Mucosa of descending colon (tissue), 3 donors: ENCODE measurements around the gene MIAT. TPM values are rescaled to one million over a fixed set of nuclear protein-coding genes. Genes with fewer than 3 reads are reported as not detected.
A peak's percentile ranks its signal among the peaks of the same experiment; 100 is the strongest.

ENCODE experiments used
- ATAC-seq: fragments of 200-7000 bp; cut with Tn5 transposase; one replicate; pipeline ENCODE4 v1.9.1; 2020; ENCODE audit warnings: mild to moderate bottlenecking, moderate library complexity
- DNase-seq, 3 donors: peaks; one replicate each; pipeline ENCODE4 v3.0.0-alpha.2; 2020
- H3K36me3 ChIP-seq: fragments of 200-600 bp; one replicate; pipeline ENCODE4 v1.8.0; 2021; ENCODE audit warnings: low read depth, mild to moderate bottlenecking
- H3K4me1 ChIP-seq: fragments of 200-600 bp; one replicate; pipeline ENCODE4 v1.8.0; 2021; ENCODE audit warnings: low read depth, mild to moderate bottlenecking
- H3K4me3 ChIP-seq: fragments of 200-600 bp; one replicate; pipeline ENCODE4 v1.8.0; 2021; ENCODE audit warnings: mild to moderate bottlenecking
- H3K9me3 ChIP-seq: fragments of 200-600 bp; one replicate; pipeline ENCODE4 v1.8.0; 2021; ENCODE audit warnings: mild to moderate bottlenecking
- intact Hi-C, 2 donors: fragments of 100-400 bp; cut with DNase I in 1 of 2; cut with micrococcal nuclease in 1 of 2; formaldehyde crosslinking; loops; one replicate each; pipeline versions ENCODE4 v1.11.0 to v1.11.1; 2022; cut with DNase I, micrococcal nuclease
- long read RNA-seq, 2 donors: library from polyadenylated mRNA; unstranded; transcript quantifications; one replicate each; pipeline ENCODE4 v2.0.0, GENCODE V29; 2019 to 2021
- total RNA-seq, 3 donors: library from RNA; stranded (reverse); fragmentation: NEBNext Ultra II Directional in 2 of 3; extraction: Animal tissue kit (Norgen Biotek cat#: 25700) in 2 of 3; gene quantifications; one replicate each; pipeline versions ENCODE4 v1.2.1 to v1.2.4, GENCODE V29; 2021 to 2023
- TF ChIP-seq, protein P1 (sequence below): fragments of 200-600 bp; IDR thresholded peaks from one replicate; pipeline ENCODE4 v1.8.0; 2022; ENCODE audit warnings: antibody characterized with exemption, mild to moderate bottlenecking
- donor health status: DM: no; HTN: no; CAD: no; lungs with moderate emphysema.
- donor health status: DM: no; HTN: no; CAD: no.
- donor health status: DM: no; HTN: yes; CAD: no.

MIAT gene
- total RNA-seq = 1 to 10 TPM; 3.3 to 7.1 (median 3.5) TPM
- long read RNA-seq, donor 1, full-length matches to known transcripts = 1 of 2 reads
- long read RNA-seq, donor 1, partial matches to known transcripts = 0 of 2 reads
- long read RNA-seq, donor 1, other reads (novel, unspliced or antisense) = 1 of 2 reads
- long read RNA-seq, donor 2, full-length matches to known transcripts = 2 of 2 reads
- long read RNA-seq, donor 2, partial matches to known transcripts = 0 of 2 reads
- long read RNA-seq, donor 2, other reads (novel, unspliced or antisense) = 0 of 2 reads

DNA sequence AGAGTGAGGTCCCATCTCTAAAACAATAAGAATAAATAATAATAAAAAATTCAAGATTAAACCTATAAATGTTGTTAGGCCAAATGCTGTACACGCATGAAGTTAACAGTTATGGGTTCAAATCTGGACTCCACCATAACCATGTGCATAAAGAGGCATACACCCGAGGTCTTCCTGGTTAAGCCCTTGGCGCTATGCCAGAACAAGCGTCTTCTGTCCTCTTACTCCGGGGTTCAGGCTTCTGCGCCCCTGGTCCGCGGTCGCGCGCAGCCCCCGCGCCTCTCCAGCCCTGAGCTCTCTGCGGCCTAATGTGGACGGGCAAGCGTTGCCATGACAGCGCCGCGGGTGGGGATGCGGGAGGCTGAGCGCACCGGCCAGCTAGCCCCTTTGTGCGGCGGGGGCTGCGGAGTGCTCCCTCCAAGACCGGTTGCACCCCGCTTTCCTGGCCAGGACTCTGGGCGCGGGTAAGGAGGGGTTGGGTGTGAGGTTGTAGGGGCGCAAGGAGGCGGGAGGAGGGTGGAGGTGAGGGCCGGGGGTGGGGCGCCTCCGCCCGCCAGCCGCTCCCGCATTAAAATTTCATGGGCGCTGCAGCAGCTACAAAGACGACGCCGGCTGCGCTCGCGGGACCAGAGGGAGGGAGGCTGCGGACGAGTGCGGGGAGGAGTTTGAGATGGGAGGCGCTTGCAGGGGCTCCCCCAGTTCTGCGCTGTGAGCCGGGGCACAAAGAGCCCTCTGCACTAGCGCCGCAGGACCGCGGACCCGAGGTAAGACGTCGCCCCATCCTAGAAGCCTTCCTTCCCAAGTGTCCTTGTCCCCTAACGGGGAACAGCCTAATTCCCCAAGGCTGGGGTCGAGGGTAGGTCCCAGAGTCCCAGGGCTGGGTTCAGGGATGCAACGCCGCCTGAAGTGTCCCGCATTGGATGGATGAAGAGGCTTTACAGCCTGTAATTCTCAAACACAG, at the start of gene MIAT:
MIAT (plus strand) TSS at position 698 of the 961 bp plus-strand sequence.
- H3K4me3 ChIP-seq = no peak within 1 kb of the TSS
- intact Hi-C loops = no loop called here
- no peaks in the 10 kb centered on the region for H3K36me3 ChIP-seq
- ATAC-seq = peak; percentile 76
- TF ChIP-seq, protein P1, sequence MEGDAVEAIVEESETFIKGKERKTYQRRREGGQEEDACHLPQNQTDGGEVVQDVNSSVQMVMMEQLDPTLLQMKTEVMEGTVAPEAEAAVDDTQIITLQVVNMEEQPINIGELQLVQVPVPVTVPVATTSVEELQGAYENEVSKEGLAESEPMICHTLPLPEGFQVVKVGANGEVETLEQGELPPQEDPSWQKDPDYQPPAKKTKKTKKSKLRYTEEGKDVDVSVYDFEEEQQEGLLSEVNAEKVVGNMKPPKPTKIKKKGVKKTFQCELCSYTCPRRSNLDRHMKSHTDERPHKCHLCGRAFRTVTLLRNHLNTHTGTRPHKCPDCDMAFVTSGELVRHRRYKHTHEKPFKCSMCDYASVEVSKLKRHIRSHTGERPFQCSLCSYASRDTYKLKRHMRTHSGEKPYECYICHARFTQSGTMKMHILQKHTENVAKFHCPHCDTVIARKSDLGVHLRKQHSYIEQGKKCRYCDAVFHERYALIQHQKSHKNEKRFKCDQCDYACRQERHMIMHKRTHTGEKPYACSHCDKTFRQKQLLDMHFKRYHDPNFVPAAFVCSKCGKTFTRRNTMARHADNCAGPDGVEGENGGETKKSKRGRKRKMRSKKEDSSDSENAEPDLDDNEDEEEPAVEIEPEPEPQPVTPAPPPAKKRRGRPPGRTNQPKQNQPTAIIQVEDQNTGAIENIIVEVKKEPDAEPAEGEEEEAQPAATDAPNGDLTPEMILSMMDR = no peak
- H3K9me3 ChIP-seq = no peaks in the 10 kb centered on the region
- DNase-seq = peak; percentile 35 to 81 (median 56)
- H3K4me1 ChIP-seq = peaks cover 9% of the 10 kb centered on the region

DNA sequence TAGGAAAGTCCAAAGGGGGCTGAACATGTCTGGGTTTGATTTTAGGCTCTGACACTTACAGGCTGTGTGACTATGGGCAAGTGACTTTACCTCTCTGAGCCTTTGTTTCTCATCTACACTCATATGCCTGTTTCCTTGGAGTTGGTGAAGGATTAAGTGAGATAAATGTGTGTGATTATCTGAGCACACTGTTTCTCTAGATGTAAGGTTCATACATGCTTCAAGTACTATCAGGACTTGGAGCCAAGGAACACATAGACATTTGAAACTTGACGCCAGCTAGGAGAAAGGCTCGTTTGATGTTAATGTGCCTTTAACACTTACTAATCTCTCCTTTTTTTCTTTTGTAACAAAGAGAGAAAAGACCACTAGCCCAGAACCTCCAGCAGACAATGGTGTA, 49.3 kb upstream of the MIAT start:
- H3K4me3 ChIP-seq = no peak overlapping the region
- intact Hi-C loops = no loop called here
- TF ChIP-seq, protein P1 = no peak
- H3K9me3 ChIP-seq = no peaks in the 10 kb centered on the region
- DNase-seq = no peak
- H3K36me3 ChIP-seq = no peaks in the 10 kb centered on the region
- no peak for ATAC-seq
- no peaks in the 10 kb centered on the region for H3K4me1 ChIP-seq

DNA sequence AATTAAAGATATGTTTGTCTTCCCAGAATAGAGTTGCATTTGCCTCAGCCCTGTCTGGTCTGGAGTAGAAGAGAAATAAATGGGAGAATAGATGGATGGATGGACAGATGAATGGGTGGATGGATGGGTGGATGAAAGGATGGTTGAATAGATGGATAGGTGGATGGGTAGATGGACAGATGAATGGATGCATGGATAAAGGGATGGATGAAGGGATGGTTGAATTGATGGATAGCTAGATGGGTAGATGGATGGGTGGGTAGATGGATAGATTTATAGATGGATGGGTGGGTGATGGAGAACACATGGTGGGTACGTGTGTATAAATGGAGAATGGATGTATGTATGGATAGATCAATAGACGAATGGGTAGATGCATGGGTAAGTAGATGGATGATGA, 48.1 kb upstream of the MIAT start:
- ATAC-seq = no peak
- no peaks in the 10 kb centered on the region for H3K9me3 ChIP-seq
- no peak overlapping the region for H3K4me3 ChIP-seq
- H3K36me3 ChIP-seq = no peaks in the 10 kb centered on the region
- TF ChIP-seq, protein P1 = no peak
- DNase-seq = no peak
- intact Hi-C loops = no loop called here
- H3K4me1 ChIP-seq = no peaks in the 10 kb centered on the region

DNA sequence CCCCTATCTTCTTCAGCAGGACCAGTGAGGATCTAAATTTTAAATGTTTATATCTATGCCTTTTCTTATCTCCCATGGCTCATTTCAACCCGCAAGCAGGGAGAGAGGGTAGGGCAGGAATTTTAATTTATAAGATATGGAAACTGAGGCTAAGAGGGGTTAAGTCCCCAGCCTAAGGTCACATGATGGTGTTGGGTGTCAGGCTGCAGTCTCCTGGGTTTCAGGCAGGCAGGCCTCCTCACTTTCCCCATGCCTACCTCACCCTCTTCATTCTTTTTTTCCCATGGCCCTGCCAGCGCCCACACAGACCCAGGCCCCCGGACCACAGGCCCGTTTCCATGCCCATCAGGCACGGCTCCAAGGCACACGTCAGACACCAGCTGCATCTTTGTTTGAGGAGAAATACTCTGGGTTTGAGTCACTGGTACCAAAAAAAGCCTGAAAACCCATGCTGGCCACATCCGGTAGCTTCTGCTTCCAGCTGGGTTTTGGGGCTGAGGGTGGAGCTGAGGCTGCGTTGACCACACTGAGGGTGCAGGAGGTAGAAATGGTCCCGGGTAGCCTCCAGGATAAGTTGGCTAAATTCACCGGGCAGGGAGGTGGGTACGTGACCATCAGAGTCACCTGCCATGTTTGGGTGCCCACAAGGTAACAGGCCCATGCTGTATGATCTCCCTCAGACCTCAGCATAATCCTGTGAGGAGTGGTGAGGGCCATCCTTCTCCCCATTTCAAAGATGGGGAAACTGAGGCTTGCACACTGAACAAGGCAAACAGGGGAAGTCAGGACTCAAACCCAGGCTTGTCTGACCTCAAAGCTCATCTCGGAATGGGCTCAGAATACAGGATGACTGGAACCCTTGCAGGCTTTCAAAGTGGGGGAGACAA, 47.1 kb upstream of the MIAT start:
- TF ChIP-seq, protein P1 = no peak
- no peaks in the 10 kb centered on the region for H3K36me3 ChIP-seq
- no peak overlapping the region for H3K4me3 ChIP-seq
- no peaks in the 10 kb centered on the region for H3K4me1 ChIP-seq
- DNase-seq (peak; percentile 51 to 60 (median 60)), ATAC-seq (peak; percentile 80)
- no peaks in the 10 kb centered on the region for H3K9me3 ChIP-seq
- intact Hi-C loops = no loop called here

DNA sequence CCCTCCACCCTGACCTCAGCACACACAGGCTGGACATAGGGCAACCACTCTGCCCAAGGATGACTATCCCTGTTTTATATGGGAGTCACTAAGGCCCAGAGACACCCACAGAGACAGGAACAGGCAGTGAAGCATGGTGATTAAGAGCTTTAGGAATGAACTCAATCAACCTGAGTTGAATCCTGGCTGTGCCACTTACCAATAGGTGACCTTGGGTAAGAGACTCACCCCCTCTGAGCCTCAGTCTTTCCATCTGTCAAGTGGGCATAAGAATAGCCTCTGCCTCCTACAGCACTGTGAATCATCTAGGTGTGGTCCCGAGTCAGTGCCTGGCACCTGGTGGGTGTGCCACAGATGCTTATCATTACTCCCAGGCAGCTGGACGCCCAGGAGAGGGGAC, 46.4 kb upstream of the MIAT start:
- Histone ChIP-seq H3K9me3 (no peaks in the 10 kb centered on the region), H3K36me3 (no peaks in the 10 kb centered on the region), H3K4me3 (no peak overlapping the region), H3K4me1 (no peaks in the 10 kb centered on the region)
- DNase-seq = no peak
- peak; percentile 26 for ATAC-seq
- TF ChIP-seq, protein P1 = no peak
- intact Hi-C loops = no loop called here
